HG03025 (cell line): ENCODE results near the gene ARHGAP26.
"Not testable (repeated sequence)": the region's sequence is repeated elsewhere in the genome, so short reads cannot be mapped to it uniquely, and the experiment has no call there.

Source experiments
- ATAC-seq: cut with Tn5 transposase; IDR thresholded peaks from one replicate; pipeline ENCODE4 v1.9.1; 2021; ENCODE audit warnings: mild to moderate bottlenecking, moderate library complexity; ENCODE audit not compliant: unreplicated experiment, low FRiP score

ARHGAP26 gene

DNA sequence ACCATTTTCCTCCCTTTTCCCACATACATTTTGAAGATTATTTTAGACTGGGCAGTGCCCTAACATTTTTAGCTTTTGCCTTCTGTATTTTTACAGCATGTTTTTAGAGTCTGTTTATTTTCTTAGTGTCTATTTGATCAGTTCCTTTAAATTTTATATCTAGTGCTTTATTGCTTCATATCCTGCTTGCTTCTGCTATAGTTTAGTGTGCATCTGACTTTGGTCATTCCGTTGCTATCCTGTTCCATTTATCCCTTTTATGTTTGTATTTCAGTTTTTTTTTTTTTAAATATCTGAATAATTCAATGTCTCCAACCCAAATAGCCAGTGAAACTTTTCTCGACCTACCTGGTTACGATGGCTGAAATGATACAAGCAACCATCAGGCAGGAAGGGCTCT is 203.8 kb downstream of the ARHGAP26 start:
- no peak for ATAC-seq

DNA sequence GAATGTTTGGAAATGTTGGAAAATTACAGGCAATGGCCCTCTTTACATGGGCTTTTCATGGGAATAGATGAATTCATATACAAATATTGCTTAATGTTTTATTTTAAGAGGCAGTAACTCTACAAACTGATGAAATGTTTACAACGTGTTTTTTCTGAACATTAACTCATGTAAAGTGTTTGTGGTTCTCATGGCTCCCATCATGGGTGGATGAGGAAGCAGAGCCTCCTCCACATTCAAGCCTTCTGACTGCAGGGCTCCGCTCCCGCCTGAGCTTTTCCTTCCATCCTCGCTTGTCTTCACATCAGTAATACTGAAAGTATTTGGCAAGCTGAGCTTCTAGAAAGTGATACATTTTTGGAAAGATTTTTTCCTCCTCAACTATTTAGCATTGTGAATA is 204.2 kb downstream of the ARHGAP26 start:
- ATAC-seq, result no peak

DNA sequence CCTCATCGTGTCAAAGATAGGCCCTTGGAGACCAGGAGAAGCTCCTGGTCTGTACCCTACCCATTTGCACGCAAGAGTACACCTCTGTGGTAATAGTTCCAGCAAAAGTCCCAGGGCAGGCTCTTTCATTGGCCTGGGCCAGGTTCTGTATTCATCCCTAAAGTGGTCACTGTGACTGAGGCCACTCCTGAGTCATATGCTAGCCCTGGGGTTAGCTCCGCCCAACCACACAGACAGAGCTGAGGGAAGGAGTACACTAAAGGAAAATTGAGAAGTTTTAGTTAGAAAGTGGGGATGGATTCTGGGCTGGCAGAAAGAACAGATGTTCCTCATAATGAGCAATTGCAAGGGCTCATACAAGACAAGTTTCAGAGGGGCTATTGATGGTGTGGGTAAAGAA is 206.7 kb downstream of the ARHGAP26 start:
- no peak for ATAC-seq

DNA sequence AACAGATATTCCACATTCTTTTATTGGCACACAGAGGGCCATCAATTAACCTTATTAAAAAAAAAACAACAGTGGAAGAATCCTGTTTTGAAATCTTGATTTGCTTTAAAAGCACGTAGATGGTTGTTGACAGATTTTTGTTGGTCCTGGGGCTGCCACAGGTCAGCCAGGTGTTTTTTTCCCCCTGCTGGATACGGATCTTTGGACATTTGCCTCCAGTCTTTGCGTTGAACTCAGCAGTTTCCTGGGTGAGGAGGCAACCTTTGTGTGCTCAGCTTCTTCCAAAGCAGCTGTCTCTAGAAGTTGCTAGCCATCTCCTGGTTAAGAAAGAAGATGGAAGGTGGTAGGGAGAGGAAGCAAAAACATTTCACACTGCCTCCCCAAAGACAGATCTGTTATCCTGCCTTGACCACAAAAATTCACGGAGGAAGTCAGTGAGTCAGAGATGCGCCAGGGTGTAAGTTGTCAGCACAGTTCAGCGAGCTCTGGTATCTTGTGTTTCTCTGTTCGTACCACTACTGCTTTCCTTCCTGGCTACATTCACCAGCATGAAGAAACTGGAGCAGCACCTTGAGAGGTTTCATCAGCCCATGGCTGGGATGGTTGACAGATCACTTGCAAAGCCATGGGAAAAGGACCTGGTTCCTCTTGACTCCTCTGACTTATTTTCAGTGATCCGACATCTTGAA is 207.3 kb downstream of the ARHGAP26 start:
- ATAC-seq, result no peak

DNA sequence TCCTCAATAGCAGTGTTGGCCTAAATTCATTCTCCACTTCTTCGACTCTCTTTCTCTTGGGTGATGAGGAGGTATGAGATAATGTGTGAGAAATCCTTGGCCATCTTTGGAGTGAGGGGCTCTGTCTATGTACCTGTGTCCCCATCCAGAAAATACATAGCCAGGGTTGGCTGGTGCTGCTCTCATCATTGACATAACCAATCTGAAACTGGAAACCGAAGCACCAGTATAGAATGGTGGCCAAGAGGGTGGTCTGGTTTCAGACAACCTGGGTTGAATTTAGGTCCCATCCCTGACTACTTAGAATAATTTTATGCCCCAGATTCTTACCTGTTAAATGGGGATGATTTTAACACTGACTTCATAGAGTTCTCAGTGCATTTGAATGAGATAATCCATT is 208.1 kb downstream of the ARHGAP26 start:
- ATAC-seq, result no peak

DNA sequence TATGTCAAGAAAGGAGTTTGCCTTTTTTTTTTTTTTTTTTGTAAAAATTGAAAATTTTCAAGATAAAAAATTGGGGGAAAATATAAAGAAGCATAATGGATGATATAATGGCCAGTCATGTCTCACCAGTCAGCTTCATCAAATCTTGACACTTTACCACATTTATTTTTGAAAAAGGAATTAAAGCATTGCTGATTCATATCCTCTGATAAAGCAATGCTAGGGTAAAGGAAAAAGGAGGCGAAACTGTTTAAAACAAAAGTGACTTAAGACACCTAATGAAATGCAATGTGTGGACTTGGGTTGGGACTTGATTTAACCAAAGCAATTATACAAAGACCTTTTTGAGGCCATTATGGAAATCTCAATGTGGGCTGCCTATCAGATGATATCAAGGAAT is 208.5 kb downstream of the ARHGAP26 start:
- no peak for ATAC-seq

DNA sequence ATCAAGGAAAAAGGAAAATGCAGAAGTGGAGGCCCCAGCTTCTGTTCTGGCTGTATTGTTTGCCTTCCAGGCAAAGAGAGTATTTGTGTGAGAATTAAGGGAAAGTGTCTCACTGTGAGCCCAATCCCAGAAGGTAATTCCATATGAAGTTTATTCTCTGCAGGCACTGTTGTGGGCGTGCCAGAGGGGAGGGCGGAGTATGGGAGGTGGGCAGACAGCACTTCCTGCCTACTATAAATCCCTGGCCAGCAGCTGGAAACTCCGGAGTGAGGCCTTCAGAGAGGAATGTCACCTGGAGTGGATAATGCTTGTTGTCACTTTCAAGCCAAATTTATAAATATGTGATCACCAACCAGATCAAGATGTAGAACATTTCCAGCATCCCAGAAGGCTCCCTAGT is 209.5 kb downstream of the ARHGAP26 start:
- no peak for ATAC-seq

DNA sequence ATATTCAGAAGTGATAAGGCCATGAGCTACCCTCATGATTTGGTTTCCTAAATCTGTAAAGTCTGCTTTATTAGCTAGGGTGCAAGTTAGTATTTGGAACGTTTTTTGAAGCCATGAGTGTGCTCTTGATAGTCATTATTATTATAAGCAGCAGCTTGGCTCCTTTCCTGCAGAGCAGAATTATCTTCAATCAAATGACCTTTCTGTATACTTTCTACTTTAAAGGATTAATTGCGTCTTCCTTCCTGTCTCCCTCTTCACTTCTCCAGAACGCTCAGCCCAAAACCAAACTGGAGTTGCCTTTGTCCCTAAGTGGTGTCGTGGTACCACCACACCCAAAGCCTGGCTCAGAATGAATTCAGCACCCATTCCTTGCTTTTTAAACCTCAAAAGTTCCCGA is 211.3 kb downstream of the ARHGAP26 start:
- no peak for ATAC-seq

DNA sequence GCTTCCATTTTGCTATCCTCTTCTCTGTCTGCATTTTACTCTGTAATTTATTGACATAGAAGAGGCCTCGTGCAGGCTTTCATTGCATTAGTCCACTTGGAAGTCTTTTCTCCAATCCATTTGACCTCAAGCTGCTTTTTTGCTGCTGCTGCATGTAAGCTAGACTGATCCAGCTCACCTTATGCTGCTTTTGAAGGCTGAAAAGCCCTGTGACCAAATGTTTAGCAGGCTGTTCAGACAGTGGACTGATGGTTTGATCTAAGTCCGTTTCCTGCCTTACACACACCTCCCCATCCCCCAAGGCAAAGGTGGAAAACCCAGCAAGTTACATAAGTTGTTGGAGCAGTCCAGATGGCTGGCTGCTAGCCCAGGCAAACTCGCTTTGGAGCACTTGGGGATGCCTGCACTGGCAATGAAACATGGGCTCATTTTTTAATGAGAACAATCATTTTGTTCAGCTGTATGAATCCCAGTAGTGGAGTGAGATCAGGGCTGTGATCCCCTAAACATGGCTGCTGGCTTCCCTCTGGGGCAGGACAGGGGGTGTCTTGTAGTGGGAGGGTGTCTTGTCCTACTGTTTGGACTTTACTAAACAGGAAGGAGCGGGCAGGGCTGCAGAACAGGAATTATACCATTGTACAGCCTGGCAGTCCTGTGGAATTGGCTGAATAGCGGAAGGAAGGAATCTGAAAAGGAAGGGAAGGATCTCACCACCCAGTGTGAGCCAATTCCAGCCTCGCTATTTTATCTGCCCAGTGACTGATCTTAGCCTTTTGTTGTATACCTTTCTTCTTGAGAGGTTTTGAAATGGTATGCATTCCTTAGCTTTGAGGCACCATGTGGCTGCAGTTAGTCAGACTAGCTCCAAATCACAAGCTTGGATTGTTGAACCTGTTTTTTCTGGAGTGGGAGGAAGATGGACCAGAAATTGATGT is 212.0 kb downstream of the ARHGAP26 start:
- no peak for ATAC-seq

DNA sequence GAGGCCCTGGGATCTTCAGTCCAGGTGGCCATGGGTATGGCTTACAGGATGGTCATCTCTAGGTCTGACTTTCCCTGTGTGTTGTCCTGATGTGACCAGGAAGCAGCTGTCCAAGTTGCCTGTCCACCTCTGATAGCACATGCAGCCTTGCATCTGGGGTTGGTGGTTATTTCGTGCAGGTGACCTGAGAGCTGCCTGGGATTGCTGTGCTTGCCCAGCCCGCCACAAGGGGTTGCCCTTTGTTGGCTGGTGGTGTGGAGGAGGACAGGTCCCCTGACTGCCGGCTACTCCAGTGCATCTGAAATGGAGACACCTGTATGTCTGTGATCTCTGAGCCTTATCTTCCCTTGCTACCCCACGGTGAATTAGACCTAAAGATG is 212.6 kb downstream of the ARHGAP26 start:
- ATAC-seq, result no peak

DNA sequence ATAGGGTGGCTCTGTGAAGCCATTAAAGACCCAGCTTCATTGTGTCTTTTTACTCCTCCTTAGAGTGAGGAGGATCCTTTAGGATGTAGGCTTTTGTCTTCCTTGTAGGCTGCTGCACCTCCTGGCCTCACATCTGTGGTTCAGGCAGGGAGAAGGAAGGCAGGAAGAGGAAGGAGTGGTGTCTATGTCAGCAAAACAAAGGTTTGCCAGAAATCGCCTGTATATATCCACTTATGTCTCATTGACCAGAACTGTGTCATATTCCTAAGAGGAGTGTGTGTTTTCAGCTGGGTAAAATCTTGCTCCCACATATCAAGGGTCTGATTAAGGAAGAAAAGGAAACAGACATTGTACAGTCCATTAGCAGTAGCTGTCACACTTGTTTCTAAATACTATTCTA is 213.8 kb downstream of the ARHGAP26 start:
- ATAC-seq, result no peak

DNA sequence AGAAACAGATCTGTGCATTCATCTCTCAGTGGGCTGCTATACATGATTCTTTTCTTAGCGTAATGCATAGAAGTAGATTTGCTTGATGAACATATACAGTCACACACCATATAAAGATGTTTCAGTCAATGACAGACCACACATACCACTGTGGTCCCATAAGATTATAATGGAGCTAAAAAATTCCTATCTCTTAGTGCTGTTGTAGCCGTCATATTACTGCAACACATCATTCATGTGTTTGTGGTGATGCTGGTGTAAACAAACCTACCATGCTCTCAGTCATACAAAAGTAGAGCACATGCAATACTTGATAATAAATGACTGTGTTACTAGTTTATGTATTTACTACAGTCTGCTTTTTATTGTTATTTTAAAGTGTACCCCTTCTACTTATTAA is 214.3 kb downstream of the ARHGAP26 start:
- no peak for ATAC-seq

DNA sequence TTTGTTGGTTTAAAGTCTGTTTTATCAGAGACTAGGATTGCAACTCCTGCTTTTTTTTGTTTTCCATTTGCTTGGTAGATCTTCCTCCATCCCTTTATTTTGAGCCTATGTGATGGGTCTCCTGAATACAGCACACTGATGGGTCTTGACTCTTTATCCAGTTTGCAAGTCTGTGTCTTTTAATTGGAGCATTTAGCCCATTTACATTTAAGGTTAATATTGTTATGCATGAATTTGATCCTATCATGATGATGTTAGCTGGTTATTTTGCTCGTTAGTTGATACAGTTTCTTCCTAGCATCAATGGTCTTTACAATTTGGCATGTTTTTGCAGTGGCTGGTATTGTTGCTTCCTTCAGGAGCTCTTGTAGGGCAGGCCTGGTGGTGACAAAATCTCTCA is 219.1 kb downstream of the ARHGAP26 start:
- not testable (repeated sequence) for ATAC-seq

DNA sequence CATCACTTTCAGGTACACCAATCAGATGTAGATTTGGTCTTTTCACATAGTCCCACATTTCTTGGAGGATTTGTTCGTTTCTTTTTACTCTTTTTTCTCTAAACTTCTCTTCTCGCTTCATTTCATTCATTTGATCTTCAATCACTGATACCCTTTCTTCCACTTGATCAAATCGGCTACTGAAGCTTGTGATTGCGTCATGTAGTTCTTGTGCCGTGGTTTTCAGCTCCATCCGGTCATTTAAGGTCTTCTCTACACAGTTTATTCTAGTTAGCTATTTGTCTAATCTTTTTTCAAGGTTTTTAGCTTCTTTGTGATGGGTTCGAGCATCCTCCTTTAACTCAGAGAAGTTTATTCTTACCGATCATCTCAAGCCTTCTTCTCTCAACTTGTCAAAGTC is 219.9 kb downstream of the ARHGAP26 start:
- not testable (repeated sequence) for ATAC-seq

DNA sequence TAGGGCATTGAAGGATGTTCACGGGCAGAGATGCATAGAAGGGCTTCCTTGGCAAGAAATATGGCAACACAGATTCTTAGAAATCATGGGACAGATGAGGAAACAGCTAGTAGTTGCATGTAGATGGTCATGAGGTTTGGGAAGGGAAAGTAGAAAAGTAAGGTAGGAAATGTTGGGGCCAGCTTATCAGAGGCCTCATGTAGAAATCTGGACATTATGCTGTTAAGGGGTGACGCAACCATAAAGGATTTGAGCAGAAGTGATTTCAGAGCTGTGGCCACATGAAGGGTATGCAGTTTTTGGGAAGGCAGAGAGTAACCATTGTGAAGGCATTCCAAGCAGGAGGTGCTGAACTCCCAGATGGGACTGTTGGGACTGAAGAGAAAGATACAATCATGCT is 224.0 kb downstream of the ARHGAP26 start:
- no peak for ATAC-seq

DNA sequence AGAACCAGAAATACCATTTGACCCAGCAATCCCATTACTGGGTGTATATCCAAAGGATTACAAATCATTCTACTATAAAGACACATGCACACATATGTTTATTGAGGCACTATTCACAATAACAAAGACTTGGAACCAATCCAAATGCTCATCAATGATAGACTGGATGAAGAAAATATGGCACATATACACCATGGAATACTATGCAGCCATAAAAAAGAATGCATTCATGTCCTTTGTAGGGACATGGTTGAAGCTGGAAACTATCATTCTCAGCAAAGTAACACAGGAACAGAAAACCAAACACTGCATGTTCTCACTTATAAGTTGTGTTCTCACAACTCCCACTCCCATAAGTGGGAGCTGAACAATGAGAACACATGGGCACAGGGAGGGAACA is 225.4 kb downstream of the ARHGAP26 start:
- ATAC-seq, result not testable (repeated sequence)

DNA sequence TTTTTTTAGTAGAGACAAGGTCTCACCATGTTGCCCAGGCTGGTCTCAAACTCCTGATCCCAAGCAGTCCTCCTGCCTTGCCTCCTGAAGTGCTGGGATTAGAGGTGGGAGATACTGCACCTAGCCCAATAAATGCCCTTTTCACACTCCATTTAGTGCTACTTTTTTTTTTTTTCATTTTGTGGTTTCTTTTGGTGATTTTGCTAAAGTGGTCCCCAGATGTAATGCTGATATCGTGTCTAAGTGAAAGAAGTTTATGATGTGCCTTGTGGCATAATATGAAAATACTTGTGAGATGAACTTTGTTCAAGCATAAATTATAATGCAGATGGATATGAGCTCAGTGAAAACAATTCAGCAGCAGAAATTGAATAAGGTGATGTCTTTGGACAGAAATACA is 227.4 kb downstream of the ARHGAP26 start:
- no peak for ATAC-seq

DNA sequence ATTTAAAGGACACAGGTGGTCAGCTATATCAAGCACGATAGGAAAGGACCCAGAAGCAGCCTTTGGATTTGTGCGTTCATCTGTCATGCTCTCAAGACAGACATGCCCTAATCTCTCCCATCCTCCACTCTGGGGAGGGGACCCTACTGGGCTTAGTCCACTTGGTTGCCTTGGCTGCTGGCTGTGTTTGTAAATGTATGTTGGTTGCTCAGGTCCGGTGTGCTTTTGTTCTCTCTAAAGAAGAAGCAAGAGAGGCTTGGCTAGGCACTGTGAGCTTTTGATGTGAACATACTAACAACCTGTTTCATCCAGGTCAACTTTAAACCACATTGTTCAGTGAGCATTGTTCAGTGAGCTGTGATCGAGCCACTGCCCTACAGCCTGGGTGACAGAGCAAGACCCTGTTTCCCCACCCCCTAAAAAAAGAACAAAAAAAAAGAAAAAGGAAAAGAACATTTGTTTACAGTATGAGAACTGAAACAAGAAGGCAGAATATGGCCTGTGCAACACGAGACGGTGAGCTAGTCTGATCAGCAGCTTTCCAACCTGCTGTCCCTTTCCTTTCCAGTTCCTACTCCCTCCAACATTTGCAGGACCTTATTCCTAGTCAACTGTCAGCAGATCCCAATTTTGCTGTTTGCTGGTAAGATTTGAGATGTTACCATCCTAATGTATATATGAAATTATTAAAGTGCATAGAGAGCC is 228.3 kb downstream of the ARHGAP26 start:
- peak; percentile 38 for ATAC-seq

DNA sequence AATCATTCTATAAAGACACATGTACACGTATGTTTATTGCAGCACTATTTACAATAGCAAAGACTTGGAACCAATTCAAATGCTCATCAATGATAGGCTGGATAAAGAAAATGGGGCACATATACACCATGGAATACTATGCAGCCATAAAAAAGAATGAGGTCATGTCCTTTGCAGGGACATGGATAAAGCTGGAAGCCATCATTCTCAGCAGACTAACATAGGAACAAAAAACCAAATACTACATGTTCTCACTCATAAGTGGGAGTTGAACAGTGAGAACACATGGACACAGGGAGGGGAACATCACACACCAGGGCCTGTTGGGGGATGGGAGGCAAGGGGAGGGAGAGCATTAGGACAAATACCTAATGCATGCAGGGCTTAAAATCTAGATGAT is 230.4 kb downstream of the ARHGAP26 start:
- not testable (repeated sequence) for ATAC-seq

DNA sequence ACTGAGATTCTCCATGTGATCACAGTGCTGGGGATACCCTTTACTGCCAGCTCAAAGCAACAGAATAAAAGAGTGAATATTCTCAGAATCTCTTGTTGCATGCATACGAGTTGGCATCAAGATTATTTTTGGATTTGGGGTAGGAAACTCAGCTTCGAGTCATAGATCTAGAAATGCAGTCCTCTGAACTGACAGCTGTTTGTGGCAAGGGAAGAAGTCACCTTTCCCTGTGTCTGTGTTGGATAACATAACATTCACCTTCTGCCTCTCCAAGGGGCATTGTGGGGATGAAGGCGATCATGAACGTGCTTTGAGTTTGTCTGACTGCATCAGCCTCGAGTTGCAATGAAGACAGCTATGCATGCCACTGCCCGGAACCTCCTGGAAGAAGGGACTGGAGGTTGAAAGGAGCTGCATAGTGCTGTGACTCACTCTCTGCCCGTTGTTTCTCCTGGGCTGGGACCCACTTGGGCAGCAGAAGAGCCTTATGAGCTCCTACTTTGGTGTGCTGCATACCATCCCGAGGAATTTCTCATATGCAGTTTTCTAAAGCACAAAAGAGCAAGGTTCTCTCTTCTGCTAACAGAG is 231.7 kb downstream of the ARHGAP26 start:
- no peak for ATAC-seq
